Measurements from ENCODE around the gene UACA.
"Not testable (repeated sequence)": the region's sequence is repeated elsewhere in the genome, so short reads cannot be mapped to it uniquely, and the experiment has no call there.

GRCh38 chr15:70616311-70616756 lies 147.0 kb downstream of the UACA start:
- not testable (repeated sequence) for TF ChIP-seq CTCF (IDR thresholded peaks at IDR 0.05 in 4 of 5, conservative IDR thresholded peaks at IDR 0.05 in 1 of 5); POLR2A (IDR thresholded peaks at IDR 0.05)
